ENCODE data around the gene ZFPM1.

The ZFPM1 gene

GRCh38 chr16:88503374-88503770 is 50.3 kb downstream of the ZFPM1 start:
- no peak for DNase-seq

GRCh38 chr16:88503771-88504488 is 50.9 kb downstream of the ZFPM1 start:
- DNase-seq: no peak

- DNase-seq: peak; percentile 76
Observed at GRCh38 chr16:88504489-88505404, 51.7 kb downstream of the ZFPM1 start.

DNA sequence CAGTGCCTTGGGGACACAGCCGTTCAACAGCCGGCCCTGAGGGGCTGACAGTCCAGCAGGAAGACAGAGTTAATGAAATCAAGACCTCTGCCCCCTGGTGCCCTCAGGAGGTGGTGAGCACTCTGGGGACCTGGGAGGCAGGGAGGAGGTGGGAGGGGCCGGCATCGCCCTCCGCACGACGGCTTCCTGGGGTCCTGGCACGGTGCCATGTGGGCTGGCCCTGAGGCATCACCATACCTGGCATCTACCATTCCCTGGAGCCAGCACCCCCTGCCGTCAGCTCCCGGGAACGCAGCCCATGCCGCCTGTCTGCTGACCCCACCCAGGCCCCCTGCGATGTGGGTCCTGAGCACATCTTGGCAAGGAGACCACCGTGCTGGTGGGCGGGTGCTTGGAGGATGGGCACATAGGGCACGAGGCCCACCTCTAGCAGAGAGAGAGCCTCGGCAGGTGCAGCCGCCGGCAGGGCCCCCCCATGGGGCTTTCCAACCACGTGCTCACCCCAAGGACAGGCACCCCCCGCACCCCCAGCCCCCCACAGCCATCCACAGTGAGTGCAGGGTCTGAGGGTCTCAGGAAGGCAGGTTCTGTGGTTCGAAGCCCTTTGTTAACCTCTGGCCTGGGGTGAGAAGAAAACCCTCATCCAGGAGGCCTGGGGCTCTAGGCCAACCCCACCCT is 52.5 kb downstream of the ZFPM1 start:
- DNase-seq: peak; percentile 92

DNA sequence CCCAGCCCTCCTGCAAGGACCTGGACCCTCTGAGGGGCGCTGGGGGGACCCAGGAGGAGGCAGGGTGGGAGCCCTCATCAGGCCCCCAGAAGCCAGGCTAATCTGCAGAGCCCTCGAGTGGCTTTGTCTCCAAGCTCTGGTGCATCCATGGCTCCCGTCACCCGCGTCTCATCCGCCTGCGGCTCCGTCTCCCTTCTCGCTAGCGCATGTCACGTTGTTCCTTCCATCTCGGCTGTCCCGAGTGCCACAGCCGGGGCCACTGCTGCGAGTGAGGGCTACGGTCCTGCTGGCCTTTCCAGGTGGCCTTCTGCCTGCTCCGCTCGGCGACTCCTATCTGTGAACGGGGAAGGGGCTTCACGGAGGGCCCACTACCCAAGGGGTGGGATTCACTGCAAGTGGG is 53.6 kb downstream of the ZFPM1 start:
- no peak for DNase-seq

GRCh38 chr16:88507231-88507743 is 54.2 kb downstream of the ZFPM1 start:
- DNase-seq: no peak

GRCh38 chr16:88508376-88508867 is 55.3 kb downstream of the ZFPM1 start:
- DNase-seq: no peak

- DNase-seq: peak; percentile 49
Observed at GRCh38 chr16:88508868-88509748, 56.0 kb downstream of the ZFPM1 start.

DNA sequence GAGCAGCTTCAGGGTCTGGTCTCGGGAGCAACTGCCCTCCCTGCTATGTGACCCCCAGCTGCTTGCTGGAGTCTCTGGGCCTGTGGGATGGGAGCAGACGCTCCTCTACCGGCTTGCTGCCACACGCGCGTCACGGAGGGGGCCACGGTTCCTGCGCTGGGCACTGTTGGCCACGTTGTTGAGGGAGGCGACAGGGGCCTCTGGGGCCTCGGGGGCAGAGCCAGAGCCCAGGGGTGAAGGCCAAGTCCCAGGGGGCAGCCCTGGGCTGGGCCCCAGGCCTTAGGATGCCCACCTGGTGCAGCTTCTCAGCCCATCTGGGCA is 56.6 kb downstream of the ZFPM1 start:
- no peak for DNase-seq

GRCh38 chr16:88510091-88510994 is 57.3 kb downstream of the ZFPM1 start:
- peak; percentile 83 for DNase-seq

GRCh38 chr16:88511060-88511459 is 58.0 kb downstream of the ZFPM1 start:
- DNase-seq: no peak

- DNase-seq: no peak
Observed at GRCh38 chr16:88511906-88512305, 58.8 kb downstream of the ZFPM1 start.

- no peak for DNase-seq
Observed at GRCh38 chr16:88512728-88513696, 59.9 kb downstream of the ZFPM1 start.

GRCh38 chr16:88514070-88514469 is 61.0 kb downstream of the ZFPM1 start:
- DNase-seq: no peak

GRCh38 chr16:88514526-88515232 is 61.6 kb downstream of the ZFPM1 start:
- no peak for DNase-seq

DNA sequence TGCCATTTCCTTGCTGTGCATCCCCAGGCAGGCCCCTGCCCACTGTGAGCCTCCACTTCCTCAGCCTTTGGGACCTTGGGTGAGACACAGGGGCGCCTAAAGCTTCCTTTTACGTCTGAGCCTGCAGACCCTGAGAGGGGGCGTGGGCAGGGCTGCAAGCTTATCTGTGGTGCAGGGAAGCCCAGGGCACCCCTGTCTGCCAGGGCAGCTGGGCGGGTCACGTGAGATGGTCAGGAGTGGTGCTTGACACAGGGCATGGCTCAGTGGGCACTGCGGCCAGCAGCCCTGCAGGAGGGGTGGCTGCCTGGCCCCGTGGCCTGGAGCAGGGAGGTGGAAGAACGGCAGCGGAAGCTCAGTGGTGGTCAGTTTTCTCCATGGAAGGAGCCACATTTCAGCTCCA is 62.3 kb downstream of the ZFPM1 start:
- no peak for DNase-seq

- no peak for DNase-seq
Observed at GRCh38 chr16:88515925-88516594, 63.0 kb downstream of the ZFPM1 start.

DNA sequence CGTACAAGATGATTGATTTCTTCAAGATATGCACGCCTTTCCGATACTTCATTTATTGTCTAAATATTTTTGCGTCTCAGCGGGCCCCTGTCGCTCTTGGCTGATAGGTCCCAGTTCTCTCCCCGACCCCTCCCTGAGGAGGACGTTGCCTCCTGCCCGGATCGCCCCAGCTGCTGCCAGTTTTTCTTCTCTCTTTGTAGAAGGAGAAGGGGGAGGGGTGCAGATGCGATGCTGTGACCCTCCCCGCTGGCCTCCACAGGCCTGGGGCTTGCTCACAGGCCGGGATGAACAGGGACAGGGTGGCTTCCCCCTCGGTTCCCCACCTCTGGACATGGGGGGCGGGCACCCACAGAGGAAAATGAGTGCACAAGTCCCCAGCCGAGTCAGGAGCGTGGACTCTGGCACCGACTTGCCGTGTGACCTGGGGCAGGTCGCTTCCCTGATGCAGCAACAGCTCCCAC is 63.6 kb downstream of the ZFPM1 start:
- DNase-seq: no peak

All from NCI-H2171 (cell line).